IMR-90 (cell line): ENCODE results near the gene CCDC184. TPM values are rescaled to one million over a fixed set of nuclear protein-coding genes. Genes with fewer than 3 reads are reported as not detected.

Experiments used
- ATAC-seq: fragments of 200-7000 bp; cut with Tn5 transposase; 2 replicates; pipeline ENCODE4 v1.9.1; 2020; ENCODE audit warnings: low read depth, mild to moderate bottlenecking, moderate library complexity
- BruUV-seq: library from RNA; stranded (reverse); fragments of 400-500 nt; replicated peaks from 2 replicates; lab custom pipeline; 2021; lab: Mats Ljungman, UMichigan
- CTCF ChIA-PET: fragments of 300-600 bp; formaldehyde crosslinking; extraction: SDS; loops from one replicate; lab custom pipeline; 2021; ENCODE audit warnings: antibody characterized with exemption; lab: Yijun Ruan, JAX
- POLR2A ChIA-PET: fragments of 300-600 bp; sonication (Branson Sonifier 250); formaldehyde crosslinking; loops from one replicate; lab custom pipeline; 2022; ENCODE audit warnings: antibody characterized with exemption; ENCODE audit not compliant: unreplicated experiment; lab: Charles Lee
- DNase-seq: peaks from one replicate; pipeline ENCODE4 v3.0.0; 2013
- H2AFZ ChIP-seq: replicated peaks from 2 replicates; pipeline ENCODE3; 2013; ENCODE audit warnings: low read length, mild to moderate bottlenecking; ENCODE audit not compliant: poor library complexity
- H2AK5ac ChIP-seq: 2 replicates; pipeline ENCODE4 v1.6.1; 2013; ENCODE audit warnings: low read depth, low read length, inconsistent platforms
- H2AK9ac ChIP-seq: replicated peaks from 2 replicates; pipeline ENCODE3; 2013; ENCODE audit warnings: mild to moderate bottlenecking, low read depth, low read length, moderate library complexity; ENCODE audit not compliant: poor library complexity
- H2BK120ac ChIP-seq: 2 replicates; pipeline ENCODE4 v1.6.1; 2013; ENCODE audit warnings: low read depth, low read length, inconsistent platforms
- H2BK15ac ChIP-seq: 3 replicates; pipeline ENCODE4 v1.6.1; 2013; ENCODE audit warnings: low read depth, low read length, inconsistent platforms
- H2BK20ac ChIP-seq: 2 replicates; pipeline ENCODE4 v1.6.1; 2013; ENCODE audit warnings: low read depth, mild to moderate bottlenecking, inconsistent platforms, low read length, moderate library complexity
- H2BK5ac ChIP-seq: 2 replicates; pipeline ENCODE4 v1.6.1; 2013; ENCODE audit warnings: mild to moderate bottlenecking, low read depth, low read length, inconsistent platforms; ENCODE audit not compliant: poor library complexity, severe bottlenecking
- H3K14ac ChIP-seq: replicated peaks from 2 replicates; pipeline ENCODE4 v1.6.1; 2013; ENCODE audit warnings: low read depth, low read length, inconsistent platforms
- H3K18ac ChIP-seq: 2 replicates; pipeline ENCODE4 v1.6.1; 2013; ENCODE audit warnings: low read depth, low read length, control low read depth
- H3K23ac ChIP-seq: 2 replicates; pipeline ENCODE4 v1.6.1; 2013; ENCODE audit warnings: low read depth, low read length, inconsistent platforms
- H3K27ac ChIP-seq: 2 replicates; pipeline ENCODE4 v1.5.1; 2013; ENCODE audit warnings: mild to moderate bottlenecking, control low read depth, low read length; ENCODE audit not compliant: insufficient read depth
- H3K27me3 ChIP-seq: 2 replicates; pipeline ENCODE4 v1.6.1; 2013; ENCODE audit warnings: low read length; ENCODE audit not compliant: control insufficient read depth, insufficient read depth
- H3K36me3 ChIP-seq: 2 replicates; pipeline ENCODE4 v1.6.1; 2013; ENCODE audit warnings: low read length, mixed read lengths; ENCODE audit not compliant: control insufficient read depth, insufficient read depth
- H3K4ac ChIP-seq: 2 replicates; pipeline ENCODE4 v1.6.1; 2013; ENCODE audit warnings: low read depth, low read length, inconsistent platforms
- H3K4me1 ChIP-seq: 2 replicates; pipeline ENCODE4 v1.6.1; 2013; ENCODE audit warnings: low read length, mixed read lengths; ENCODE audit not compliant: control insufficient read depth, insufficient read depth
- H3K4me2 ChIP-seq: 2 replicates; pipeline ENCODE4 v1.6.1; 2013; ENCODE audit warnings: low read depth, mild to moderate bottlenecking, control low read depth, low read length, moderate library complexity
- H3K4me3 ChIP-seq: 2 replicates; pipeline ENCODE4 v1.5.1; 2013; ENCODE audit warnings: low read depth, mild to moderate bottlenecking, control low read depth, low read length, moderate library complexity; ENCODE audit not compliant: insufficient read depth
- H3K56ac ChIP-seq: 2 replicates; pipeline ENCODE4 v1.6.1; 2013; ENCODE audit warnings: low read length, inconsistent platforms; ENCODE audit not compliant: insufficient read depth; ENCODE audit errors: extremely low read depth
- H3K79me1 ChIP-seq, 2 experiments: 2 replicates each; pipeline ENCODE4 v1.6.1; 2013; ENCODE audit warnings: low read length in 2 of 2, inconsistent platforms in 1 of 2, low read depth in 1 of 2
- H3K9ac ChIP-seq: 2 replicates; pipeline ENCODE4 v1.6.1; 2013; ENCODE audit warnings: low read depth, low read length, control low read depth
- H3K9me1 ChIP-seq: 2 replicates; pipeline ENCODE4 v1.6.1; 2013; ENCODE audit warnings: low read length, inconsistent platforms; ENCODE audit not compliant: insufficient read depth
- H3K9me3 ChIP-seq: 2 replicates; pipeline ENCODE4 v1.6.1; 2013; ENCODE audit warnings: low read length; ENCODE audit not compliant: control insufficient read depth, insufficient read depth
- H4K20me1 ChIP-seq: 2 replicates; pipeline ENCODE4 v1.6.1; 2013; ENCODE audit warnings: low read length, inconsistent platforms; ENCODE audit not compliant: insufficient read depth
- H4K5ac ChIP-seq: 2 replicates; pipeline ENCODE4 v1.6.1; 2013; ENCODE audit warnings: mild to moderate bottlenecking, low read depth, low read length, control low read depth
- H4K8ac ChIP-seq, 2 experiments: 2 replicates each; pipeline ENCODE4 v1.6.1; 2013; ENCODE audit warnings: low read depth in 2 of 2, low read length in 2 of 2, control low read depth in 1 of 2, inconsistent platforms in 1 of 2
- H4K91ac ChIP-seq: 2 replicates; pipeline ENCODE4 v1.6.1; 2013; ENCODE audit warnings: low read depth, low read length, inconsistent platforms; ENCODE audit not compliant: insufficient read depth
- CEBPB ChIP-seq: IDR thresholded peaks from 2 replicates; pipeline ENCODE4 v1.6.1; 2012; ENCODE audit warnings: low read depth, low read length, improper control_type of control experiment
- CTCF ChIP-seq: conservative IDR thresholded peaks from 2 replicates; pipeline ENCODE4 v1.5.1; 2012; ENCODE audit warnings: mild to moderate bottlenecking, low read depth, low read length, improper control_type of control experiment
- ELK1 ChIP-seq: fragments of 150-350 bp; IDR thresholded peaks from 2 replicates; pipeline ENCODE4 v1.6.1; 2016; ENCODE audit warnings: low read depth, mild to moderate bottlenecking, low read length, moderate library complexity, borderline replicate concordance
- MAFK ChIP-seq: IDR thresholded peaks from 2 replicates; pipeline ENCODE4 v1.6.1; 2012; ENCODE audit warnings: low read depth, low read length, improper control_type of control experiment
- MAZ ChIP-seq: IDR thresholded peaks from 2 replicates; pipeline ENCODE4 v1.6.1; 2012; ENCODE audit warnings: low read depth, mild to moderate bottlenecking, low read length, improper control_type of control experiment, moderate library complexity, borderline replicate concordance
- MXI1 ChIP-seq: IDR thresholded peaks from 2 replicates; pipeline ENCODE4 v1.6.1; 2012; ENCODE audit warnings: low read depth, mild to moderate bottlenecking, low read length, moderate library complexity, borderline replicate concordance
- NFE2L2 ChIP-seq: fragments of 150-350 bp; IDR thresholded peaks from 2 replicates; pipeline ENCODE4 v1.6.1; 2016; ENCODE audit warnings: low read depth, mild to moderate bottlenecking, low read length
- POLR2A ChIP-seq: IDR thresholded peaks from 2 replicates; pipeline ENCODE4 v1.6.1; 2012; ENCODE audit warnings: mild to moderate bottlenecking, low read depth, low read length
- RAD21 ChIP-seq: IDR thresholded peaks from 2 replicates; pipeline ENCODE4 v1.6.1; 2012; ENCODE audit warnings: low read length, improper control_type of control experiment
- RCOR1 ChIP-seq: IDR thresholded peaks from 2 replicates; pipeline ENCODE4 v1.6.1; 2012; ENCODE audit warnings: mild to moderate bottlenecking, low read length, improper control_type of control experiment; ENCODE audit not compliant: insufficient replicate concordance
- RFX5 ChIP-seq: IDR thresholded peaks from 2 replicates; pipeline ENCODE4 v1.8.0; 2012; ENCODE audit warnings: low read depth, mild to moderate bottlenecking, low read length, moderate library complexity
- SMC3 ChIP-seq: fragments of 150-350 bp; IDR thresholded peaks from 2 replicates; pipeline ENCODE4 v1.6.1; 2016; ENCODE audit warnings: low read depth, mild to moderate bottlenecking, antibody characterized with exemption, low read length, moderate library complexity
- WGBS, 2 experiments: methylation state at CpG; one replicate each; pipeline versions ENCODE4 v1.1.5 to v1.1.7; 2013; ENCODE audit warnings: missing lambda C conversion rate in 2 of 2; ENCODE audit not compliant: insufficient read length in 1 of 2; ENCODE audit errors: extremely low coverage in 2 of 2; 5-methylcytosine and 5-hydroxymethylcytosine counted together
- dilution Hi-C: fragments of 300-500 bp; cut with HindIII; formaldehyde crosslinking; loops from one replicate; pipeline ENCODE4 v1.14.3; 2018; ENCODE audit warnings: low sequenced_read_pairs; ENCODE audit not compliant: unreplicated experiment
- in situ Hi-C: fragments of 300-500 bp; cut with MboI; formaldehyde crosslinking; loops from 3 replicates; pipeline ENCODE4 v1.14.3; 2019; ENCODE audit warnings: low sequenced_read_pairs, inconsistent platforms, mixed read lengths
- intact Hi-C: fragments of 100-400 bp; cut with micrococcal nuclease; formaldehyde crosslinking; loops from 2 replicates; pipeline ENCODE4 v1.10.0; 2022
- polyA plus RNA-seq, 3 experiments: library from polyadenylated mRNA; depleted of rRNA; stranded (reverse); fragments of >200 nt; gene quantifications; 2 replicates each; pipeline ENCODE4 v1.2.3, GENCODE V29; 2012; ENCODE audit warnings: low replicate concordance in 1 of 3
- total RNA-seq: library from RNA; depleted of rRNA; stranded (reverse); fragments of >200 nt; gene quantifications from 2 replicates; pipeline ENCODE4 v1.2.3, GENCODE V29; 2012

Gene CCDC184
- total and polyA plus RNA-seq, 2 of the 4 experiments (the other 2 are of a cell fraction), result 0.18 to 0.22 TPM

GRCh38 chr12:48221645-48222044, 38.2 kb downstream of the CCDC184 start:
- no peak overlapping the region for H4K8ac ChIP-seq
- H3K27me3 ChIP-seq, result peaks cover 2% of the 10 kb centered on the region; the same call in 1 of the 2 replicates
- H3K27ac ChIP-seq, result no peak overlapping the region
- H3K79me1 ChIP-seq, result no peaks in the 10 kb centered on the region
- no peaks in the 10 kb centered on the region for H4K20me1 ChIP-seq
- in situ Hi-C loops, result no loop called here
- H3K14ac ChIP-seq, result no peak overlapping the region
- no peak overlapping the region for H4K5ac ChIP-seq
- H3K4ac ChIP-seq, result no peak overlapping the region
- ChIA-PET POLR2A (no interaction called here), CTCF (no interaction called here)
- H3K9me1 ChIP-seq, result no peaks in the 10 kb centered on the region
- DNase-seq (no peak), ATAC-seq (no peak)
- H2AK9ac ChIP-seq, result no peak overlapping the region
- H4K91ac ChIP-seq, result no peak overlapping the region
- H2BK20ac ChIP-seq, result no peak overlapping the region
- H3K36me3 ChIP-seq, result no peaks in the 10 kb centered on the region
- WGBS, 2 experiments, result no CpG with 5 or more reads among the region's 2 CpGs
- H3K4me2 ChIP-seq, result no peak overlapping the region
- H3K4me3 ChIP-seq, result no peak overlapping the region
- no peak overlapping the region for H3K23ac ChIP-seq
- H3K18ac ChIP-seq, result no peak overlapping the region
- H3K9ac ChIP-seq, result no peak overlapping the region
- dilution Hi-C loops, result no loop called here
- no peaks in the 10 kb centered on the region for H3K4me1 ChIP-seq
- no peak overlapping the region for H2AFZ ChIP-seq
- H2AK5ac ChIP-seq, result no peak overlapping the region
- no peak overlapping the region for H2BK5ac ChIP-seq
- H3K9me3 ChIP-seq, result no peaks in the 10 kb centered on the region
- no peak overlapping the region for H2BK120ac ChIP-seq
- intact Hi-C loops, result no loop called here
- TF ChIP-seq RFX5 (no peak), MXI1 (no peak), ELK1 (no peak), MAFK (no peak), CEBPB (no peak), RCOR1 (no peak), NFE2L2 (no peak), SMC3 (no peak), MAZ (no peak), POLR2A (no peak), RAD21 (no peak), CTCF (no peak)
- no TSS peak for BruUV-seq
- no peak overlapping the region for H2BK15ac ChIP-seq
- H3K56ac ChIP-seq, result no peak overlapping the region
